GM12874 (cell line): ENCODE results near the gene ZBTB20.

ENCODE experiments used
- TF ChIP-seq, protein P1 (sequence below): IDR thresholded peaks from 2 replicates; pipeline ENCODE4 v1.5.1; 2011; ENCODE audit warnings: low read depth, mild to moderate bottlenecking, control low read depth, low read length, moderate library complexity; ENCODE audit not compliant: insufficient read depth

ZBTB20 gene

DNA sequence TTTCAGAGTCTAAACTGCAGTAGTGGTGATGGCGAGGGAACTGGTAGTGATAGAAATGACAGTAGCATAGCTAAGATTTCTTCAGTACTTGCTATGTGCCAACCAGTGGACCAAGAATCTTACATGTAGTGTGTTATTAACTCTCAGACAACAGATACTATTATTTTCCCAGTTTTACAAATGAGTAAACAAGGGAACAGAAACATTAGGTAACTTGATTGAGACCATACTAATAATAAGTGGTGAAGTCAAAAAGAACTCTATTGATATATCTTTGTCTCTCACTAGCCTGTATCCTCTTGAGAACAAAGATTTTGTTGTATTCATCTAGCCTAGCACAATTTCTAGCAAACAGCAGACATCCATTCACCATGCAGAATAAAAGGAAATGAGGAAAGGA, 250.1 kb downstream of the ZBTB20 start:
- TF ChIP-seq, protein P1, sequence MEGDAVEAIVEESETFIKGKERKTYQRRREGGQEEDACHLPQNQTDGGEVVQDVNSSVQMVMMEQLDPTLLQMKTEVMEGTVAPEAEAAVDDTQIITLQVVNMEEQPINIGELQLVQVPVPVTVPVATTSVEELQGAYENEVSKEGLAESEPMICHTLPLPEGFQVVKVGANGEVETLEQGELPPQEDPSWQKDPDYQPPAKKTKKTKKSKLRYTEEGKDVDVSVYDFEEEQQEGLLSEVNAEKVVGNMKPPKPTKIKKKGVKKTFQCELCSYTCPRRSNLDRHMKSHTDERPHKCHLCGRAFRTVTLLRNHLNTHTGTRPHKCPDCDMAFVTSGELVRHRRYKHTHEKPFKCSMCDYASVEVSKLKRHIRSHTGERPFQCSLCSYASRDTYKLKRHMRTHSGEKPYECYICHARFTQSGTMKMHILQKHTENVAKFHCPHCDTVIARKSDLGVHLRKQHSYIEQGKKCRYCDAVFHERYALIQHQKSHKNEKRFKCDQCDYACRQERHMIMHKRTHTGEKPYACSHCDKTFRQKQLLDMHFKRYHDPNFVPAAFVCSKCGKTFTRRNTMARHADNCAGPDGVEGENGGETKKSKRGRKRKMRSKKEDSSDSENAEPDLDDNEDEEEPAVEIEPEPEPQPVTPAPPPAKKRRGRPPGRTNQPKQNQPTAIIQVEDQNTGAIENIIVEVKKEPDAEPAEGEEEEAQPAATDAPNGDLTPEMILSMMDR = no peak

DNA sequence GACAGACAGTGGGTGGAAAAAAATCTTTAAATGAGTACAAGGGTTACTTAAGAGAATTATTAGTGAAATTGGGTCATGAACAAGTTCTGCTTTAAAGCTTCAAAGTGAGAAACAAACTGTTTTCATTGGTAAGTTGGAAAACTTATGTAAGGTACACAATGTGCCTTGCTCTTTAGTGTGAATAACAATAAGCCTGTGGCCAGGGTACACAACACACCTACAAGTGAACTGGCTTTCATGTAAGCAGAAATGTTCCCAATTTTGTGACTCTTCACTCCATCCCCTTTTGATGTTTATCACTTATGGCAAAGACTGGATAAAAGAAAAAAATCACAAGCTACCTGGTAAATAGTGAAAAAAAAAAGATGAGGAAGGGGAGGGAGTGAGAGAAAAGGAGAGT, 253.7 kb downstream of the ZBTB20 start:
- TF ChIP-seq, protein P1 = no peak

DNA sequence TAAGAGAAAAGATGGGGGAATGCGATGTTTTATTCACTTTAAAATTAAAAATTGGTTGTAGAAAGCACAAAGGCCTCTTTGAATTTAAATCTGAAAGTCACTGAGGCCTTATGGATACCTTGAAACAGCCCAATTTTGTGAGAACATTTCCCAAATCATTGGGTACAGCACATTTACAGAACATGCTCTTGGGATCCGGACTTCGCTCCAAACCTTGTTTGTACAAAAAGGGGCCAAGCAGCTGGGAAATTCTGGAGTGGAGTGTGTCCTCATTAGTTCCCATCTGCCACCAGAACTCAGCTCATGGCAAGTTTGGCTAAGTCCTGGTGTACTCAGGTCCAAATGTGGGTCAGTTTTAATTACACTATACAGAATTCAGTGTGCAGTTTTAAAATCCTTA, 254.2 kb downstream of the ZBTB20 start:
- TF ChIP-seq, protein P1 = no peak

DNA sequence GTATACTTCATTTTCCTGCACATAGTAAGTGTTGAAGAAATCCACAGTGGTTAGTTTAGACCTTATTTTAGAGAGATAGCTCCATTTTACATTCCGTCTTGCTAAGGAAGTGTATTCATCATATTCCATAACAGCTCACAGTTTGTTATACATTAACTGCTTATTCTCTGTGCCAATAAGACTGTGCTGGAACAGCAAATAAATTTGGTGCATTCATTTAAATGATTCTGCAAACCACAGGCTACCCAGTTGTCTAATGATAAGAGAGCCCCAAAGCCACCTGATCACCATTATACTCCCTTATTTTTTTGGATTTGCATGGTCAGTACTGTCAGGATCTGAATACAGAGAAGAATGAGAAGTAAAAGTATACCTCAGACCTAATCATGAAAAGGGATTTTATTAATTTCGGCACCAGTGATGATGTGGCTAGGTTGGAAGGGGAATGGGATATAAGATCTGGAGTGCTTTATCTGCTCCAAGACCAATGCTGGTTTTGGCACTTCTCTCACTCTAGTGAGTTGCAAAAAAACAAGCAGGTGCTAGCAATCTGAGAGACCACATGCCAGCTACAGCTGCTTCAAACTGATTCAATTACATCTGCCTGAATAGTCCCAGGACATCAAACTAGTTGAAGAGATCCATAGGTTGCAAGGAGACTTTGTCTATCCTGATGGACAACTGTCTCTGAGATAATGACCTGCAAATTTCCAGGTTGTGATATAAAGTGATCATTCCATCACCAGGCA, 254.8 kb downstream of the ZBTB20 start:
- TF ChIP-seq, protein P1 = no peak

DNA sequence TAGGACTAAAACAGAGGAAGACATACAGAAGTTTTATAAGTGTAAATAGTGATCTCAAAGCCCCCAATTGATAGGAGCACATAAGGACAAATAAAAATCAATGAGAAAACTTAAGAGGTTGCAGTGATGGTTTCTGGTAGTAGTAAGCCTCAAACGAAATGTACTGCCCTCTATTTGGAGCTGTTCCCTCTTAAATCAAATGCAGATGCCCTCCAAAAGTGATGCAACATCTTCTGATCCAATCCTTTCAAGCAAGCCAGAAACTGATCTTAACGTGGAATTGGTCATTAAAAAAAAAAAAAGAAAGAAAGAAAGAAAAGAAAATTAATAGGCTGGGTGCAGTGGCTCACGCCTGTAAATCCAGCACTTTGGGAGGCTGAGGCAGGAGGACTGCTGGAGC, 259.3 kb downstream of the ZBTB20 start:
- TF ChIP-seq, protein P1 = no peak

DNA sequence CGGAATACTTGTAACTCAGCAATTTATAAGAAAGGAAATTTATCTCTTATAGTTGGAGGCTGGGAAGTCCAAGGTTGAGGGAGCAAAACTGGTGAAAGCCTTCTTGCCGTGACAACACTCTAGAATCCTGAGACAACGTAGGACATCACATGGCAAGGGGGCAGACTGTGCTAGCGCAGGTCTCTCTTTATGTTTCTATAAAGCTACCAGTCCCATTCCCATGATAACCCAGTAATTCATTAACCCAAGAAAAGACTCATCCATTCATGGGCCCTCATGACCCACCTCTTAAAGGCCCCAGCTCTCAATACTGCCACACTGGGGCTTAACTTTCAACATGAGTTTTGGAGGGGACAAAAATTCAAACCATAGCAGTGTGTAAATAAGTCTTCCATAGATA, 260.2 kb downstream of the ZBTB20 start:
- TF ChIP-seq, protein P1 = no peak

DNA sequence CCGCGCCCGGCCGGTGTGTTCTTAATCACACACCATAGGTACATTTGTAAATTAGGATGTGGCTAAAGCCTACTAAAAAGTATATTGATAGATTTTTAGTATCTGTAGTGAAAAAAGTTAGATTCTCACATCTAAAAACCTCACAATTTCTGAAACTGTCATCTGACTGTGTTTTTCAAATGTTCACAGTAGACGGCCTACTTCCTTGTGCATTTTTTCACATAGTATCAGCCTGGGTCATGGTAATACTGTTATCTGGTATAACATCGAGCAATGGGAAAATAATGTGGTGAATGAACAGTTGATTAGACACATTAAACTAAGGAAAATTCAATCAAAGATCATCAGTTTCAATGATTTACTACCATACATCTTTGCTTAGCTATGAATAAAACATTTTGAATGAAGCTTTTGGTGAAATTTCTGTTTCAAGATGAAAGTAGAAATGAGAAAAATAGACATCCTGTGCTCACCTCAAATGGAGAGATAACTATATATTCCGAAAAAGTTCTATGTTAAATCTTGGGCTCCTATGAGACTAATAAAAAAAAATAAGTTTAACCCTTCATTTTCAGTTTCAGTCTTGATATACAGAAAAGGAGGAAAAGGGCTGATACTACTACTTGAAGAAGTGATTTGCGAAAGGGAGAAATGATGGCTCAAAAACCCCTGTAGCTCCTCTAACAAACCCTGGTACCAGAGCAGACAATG, 262.7 kb downstream of the ZBTB20 start:
- TF ChIP-seq, protein P1 = no peak
